HG02623 (cell line): ENCODE measurements around the gene SPAG7.

Experiments
- ATAC-seq: cut with Tn5 transposase; IDR thresholded peaks from one replicate; pipeline ENCODE4 v1.9.1; 2021; ENCODE audit warnings: moderate library complexity; ENCODE audit not compliant: unreplicated experiment

The SPAG7 gene

GRCh38 chr17:4978726-4979125, 11.1 kb upstream of the SPAG7 start:
- ATAC-seq, result no peak

GRCh38 chr17:4974115-4974670, 6.6 kb upstream of the SPAG7 start:
- no peak for ATAC-seq

GRCh38 chr17:4973256-4974114, 5.9 kb upstream of the SPAG7 start:
- no peak for ATAC-seq

GRCh38 chr17:4972752-4973151, 5.1 kb upstream of the SPAG7 start:
- ATAC-seq, result no peak

- ATAC-seq, result no peak
Observed at GRCh38 chr17:4972322-4972721, 4.7 kb upstream of the SPAG7 start.

GRCh38 chr17:4971826-4972225, 4.2 kb upstream of the SPAG7 start:
- no peak for ATAC-seq

GRCh38 chr17:4970273-4970672, 2.7 kb upstream of the SPAG7 start:
- ATAC-seq, result no peak

GRCh38 chr17:4969551-4970173, 2.0 kb upstream of the SPAG7 start:
- ATAC-seq, result no peak

- no peak for ATAC-seq
Observed at GRCh38 chr17:4969047-4969550, 1.5 kb upstream of the SPAG7 start.

GRCh38 chr17:4968486-4969046, 949 bp upstream of the SPAG7 start:
- ATAC-seq, result no peak

- peak; percentile 74 for ATAC-seq
Observed at GRCh38 chr17:4966844-4967538, 626 bp downstream of the SPAG7 start.

- no peak for ATAC-seq
Observed at GRCh38 chr17:4965311-4965986, 2.2 kb downstream of the SPAG7 start.

GRCh38 chr17:4960279-4960922, 7.2 kb downstream of the SPAG7 start:
- ATAC-seq, result no peak

GRCh38 chr17:4959261-4959965, 8.2 kb downstream of the SPAG7 start:
- no peak for ATAC-seq

GRCh38 chr17:4958102-4958501, 9.5 kb downstream of the SPAG7 start:
- ATAC-seq, result no peak

GRCh38 chr17:4956493-4957061, 11.0 kb downstream of the SPAG7 start:
- no peak for ATAC-seq

- ATAC-seq, result no peak
Observed at GRCh38 chr17:4955091-4955490, 12.5 kb downstream of the SPAG7 start.

- ATAC-seq, result no peak
Observed at GRCh38 chr17:4953451-4953961, 14.1 kb downstream of the SPAG7 start.

- no peak for ATAC-seq
Observed at GRCh38 chr17:4951486-4951885, 16.1 kb downstream of the SPAG7 start.
